Measurements from ENCODE around the gene TOE1. TPM values are rescaled to one million over a fixed set of nuclear protein-coding genes. Genes with fewer than 3 reads are reported as not detected.

Gene TOE1
- total RNA-seq, 1 experiment from 2014 or later = 31.2 TPM

DNA sequence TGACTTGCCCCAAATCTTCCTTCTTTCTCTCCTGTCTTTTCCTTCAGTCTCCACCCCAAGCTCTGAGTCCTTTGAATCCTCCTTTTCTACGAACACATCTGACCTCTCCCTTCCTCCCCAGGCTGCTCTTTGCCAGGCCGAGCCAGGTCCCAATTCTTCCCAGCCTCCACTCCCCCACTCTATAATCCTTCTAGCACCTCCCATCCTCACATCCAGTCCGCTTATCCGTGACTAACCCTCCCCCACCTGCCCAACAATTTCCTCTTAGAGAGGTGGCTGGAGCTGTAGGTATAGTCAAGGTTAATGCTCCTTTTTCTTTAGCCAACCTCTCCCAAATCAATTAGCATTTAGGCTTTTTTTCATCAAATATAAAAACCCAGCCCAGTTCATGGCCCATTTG is 22.8 kb upstream of the TOE1 start:
- Histone ChIP-seq H2BK12ac (ENCODE audit: insufficient read length, low read depth, low read length) (no peak overlapping the region), H3K27ac (ENCODE audit: insufficient read length, low read depth, low read length) (no peak overlapping the region), H3K4me2 (ENCODE audit: insufficient read depth, insufficient read length, low read length) (no peak overlapping the region), H4K91ac (ENCODE audit: insufficient read length, low read depth, low read length) (no peak overlapping the region), H3K23me2 (ENCODE audit: insufficient read length, low read depth, low read length, poor library complexity, severe bottlenecking) (no peaks in the 10 kb centered on the region), H2BK5ac (ENCODE audit: insufficient read length, low read length) (no peak overlapping the region), H4K20me1 (ENCODE audit: control insufficient read depth, insufficient read depth, insufficient read length) (no peaks in the 10 kb centered on the region), H2AFZ (ENCODE audit: low read length) (no peak overlapping the region), H4K8ac (replicated peaks; ENCODE audit: insufficient read length, low read depth, low read length) (no peak overlapping the region), H3K4ac (ENCODE audit: low read depth, low read length) (no peak overlapping the region), H3K18ac (ENCODE audit: insufficient read length, low read depth, low read length) (no peak overlapping the region), H3K79me2 (ENCODE audit: insufficient read depth, low read length) (no peaks in the 10 kb centered on the region), H3K9ac (ENCODE audit: extremely low read depth, insufficient read length, low read length) (no peak overlapping the region), H3K56ac (ENCODE audit: insufficient read length, low read depth, low read length) (no peak overlapping the region), H3K79me1 (ENCODE audit: insufficient read depth, low read depth, low read length, poor library complexity, severe bottlenecking) (no peaks in the 10 kb centered on the region), H4K5ac (ENCODE audit: insufficient read length, low read depth, low read length) (no peak overlapping the region), H3K23ac (ENCODE audit: insufficient read length, low read depth, low read length) (no peak overlapping the region), H2BK20ac (ENCODE audit: low read depth, low read length, poor library complexity, severe bottlenecking) (no peak overlapping the region), H3K4me1 (ENCODE audit: insufficient read depth, low read length) (no peaks in the 10 kb centered on the region; the same call in 1 of the 2 replicates), H3K14ac (ENCODE audit: insufficient read depth, low read length) (no peak overlapping the region), H2AK5ac (ENCODE audit: insufficient read length, low read length) (no peak overlapping the region), H3T11ph (ENCODE audit: low read length) (no peak overlapping the region), H2BK120ac (ENCODE audit: low read depth, low read length, poor library complexity, severe bottlenecking) (no peak overlapping the region), H3K27me3 (ENCODE audit: insufficient read depth, low read length) (no peaks in the 10 kb centered on the region), H3K9me3 (ENCODE audit: control insufficient read depth, low read depth, low read length) (no peaks in the 10 kb centered on the region), H2BK15ac (ENCODE audit: low read depth, low read length) (no peak overlapping the region)
- DNase-seq = no peak
- H3K27ac Mint-ChIP-seq = no peak overlapping the region
- H3K9me3 Mint-ChIP-seq = peaks cover 0 to 5% of the 10 kb centered on the region in 2 experiments; a peak in 4 of 5 replicates
- H3K4me1 Mint-ChIP-seq = peaks cover 14 to 16% of the 10 kb centered on the region in 2 experiments
- peaks cover 0 to 3% (median 0%) of the 10 kb centered on the region in 3 experiments; a peak in 2 of 7 replicates for H3K36me3 Mint-ChIP-seq (ENCODE audit: insufficient read depth in 1 of 3, low read depth in 3 of 3)
- no peak overlapping the region for H3K4me3 Mint-ChIP-seq
- TF ChIP-seq, protein P1, sequence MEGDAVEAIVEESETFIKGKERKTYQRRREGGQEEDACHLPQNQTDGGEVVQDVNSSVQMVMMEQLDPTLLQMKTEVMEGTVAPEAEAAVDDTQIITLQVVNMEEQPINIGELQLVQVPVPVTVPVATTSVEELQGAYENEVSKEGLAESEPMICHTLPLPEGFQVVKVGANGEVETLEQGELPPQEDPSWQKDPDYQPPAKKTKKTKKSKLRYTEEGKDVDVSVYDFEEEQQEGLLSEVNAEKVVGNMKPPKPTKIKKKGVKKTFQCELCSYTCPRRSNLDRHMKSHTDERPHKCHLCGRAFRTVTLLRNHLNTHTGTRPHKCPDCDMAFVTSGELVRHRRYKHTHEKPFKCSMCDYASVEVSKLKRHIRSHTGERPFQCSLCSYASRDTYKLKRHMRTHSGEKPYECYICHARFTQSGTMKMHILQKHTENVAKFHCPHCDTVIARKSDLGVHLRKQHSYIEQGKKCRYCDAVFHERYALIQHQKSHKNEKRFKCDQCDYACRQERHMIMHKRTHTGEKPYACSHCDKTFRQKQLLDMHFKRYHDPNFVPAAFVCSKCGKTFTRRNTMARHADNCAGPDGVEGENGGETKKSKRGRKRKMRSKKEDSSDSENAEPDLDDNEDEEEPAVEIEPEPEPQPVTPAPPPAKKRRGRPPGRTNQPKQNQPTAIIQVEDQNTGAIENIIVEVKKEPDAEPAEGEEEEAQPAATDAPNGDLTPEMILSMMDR (conservative IDR thresholded peaks at IDR 0.05) = no peak
- WGBS (ENCODE audit: extremely low coverage, insufficient read length, low lambda C conversion rate) = no CpG with 5 or more reads among the region's 4 CpGs
- H3K27me3 Mint-ChIP-seq (ENCODE audit: low read depth) = no peaks in the 10 kb centered on the region
